ENCODE data around the gene ZNF442. TPM values are rescaled to one million over a fixed set of nuclear protein-coding genes. Genes with fewer than 3 reads are reported as not detected.
A peak's percentile ranks its signal among the peaks of the same experiment; 100 is the strongest.
"Not testable (repeated sequence)": the region's sequence is repeated elsewhere in the genome, so short reads cannot be mapped to it uniquely, and the experiment has no call there.

The ZNF442 gene
- 4.2 and 8.8 TPM in 2 replicates for total RNA-seq

- peak; percentile 91 for DNase-seq (ENCODE audit: low read depth)
These were observed at the start of gene ZNF442 for GRCh38 chr19:12365236-12366162. ZNF442 (minus strand) TSS chr19:12365683; CDS start chr19:12363631, 2,052 bp downstream.

- no peak for DNase-seq (ENCODE audit: low read depth)
These were observed 46.4 kb upstream of the ZNF442 start for GRCh38 chr19:12411893-12412292.

DNA sequence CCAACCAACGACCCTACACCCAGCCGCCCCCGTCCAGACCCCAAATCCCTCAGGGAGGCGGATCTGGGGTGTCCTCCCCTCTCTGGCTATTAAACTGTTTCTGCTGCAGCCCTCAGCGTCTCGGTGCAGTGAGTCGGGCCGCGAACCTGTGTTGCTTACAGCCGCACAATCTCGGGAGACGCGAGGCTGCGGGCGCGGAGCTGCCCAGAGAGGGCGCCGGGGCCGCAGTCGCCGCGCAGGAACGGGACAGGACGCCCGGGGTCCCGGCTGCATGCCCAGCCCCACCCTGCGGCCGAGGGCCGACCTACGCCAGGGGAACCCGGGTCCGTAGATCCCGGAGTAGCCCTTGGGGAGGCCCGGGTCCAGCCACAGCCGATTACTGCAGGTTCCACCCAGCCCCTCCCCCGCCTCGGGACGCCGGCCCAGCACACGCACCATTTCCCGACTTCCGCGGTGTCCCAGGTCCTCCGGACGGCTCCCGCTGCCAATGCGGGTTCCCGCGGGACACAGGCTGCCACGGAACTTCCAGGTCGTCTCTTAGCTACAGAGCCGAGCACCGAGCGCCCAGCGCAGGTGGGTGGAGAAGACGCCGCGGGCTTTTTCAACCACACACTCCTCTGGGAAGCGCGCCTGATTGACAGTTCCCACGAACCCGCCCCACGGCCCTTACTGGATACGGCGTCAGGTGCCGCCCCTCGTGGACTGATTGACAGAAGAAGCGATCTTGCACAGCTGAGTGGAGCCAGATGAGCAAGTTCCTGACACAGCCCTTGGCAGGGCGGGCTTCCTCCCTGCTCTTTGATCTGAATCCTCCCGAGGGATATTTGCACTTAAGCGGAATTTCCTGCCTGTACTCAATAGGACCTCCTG lies 35.4 kb upstream of the ZNF442 start, which contains the start of gene ZNF799:
Gene ZNF799 (minus strand): TSS at position 639 of the 870 bp plus-strand sequence. CDS start 201 bp downstream, at position 438.
- DNase-seq (ENCODE audit: low read depth): peak; percentile 96

DNA sequence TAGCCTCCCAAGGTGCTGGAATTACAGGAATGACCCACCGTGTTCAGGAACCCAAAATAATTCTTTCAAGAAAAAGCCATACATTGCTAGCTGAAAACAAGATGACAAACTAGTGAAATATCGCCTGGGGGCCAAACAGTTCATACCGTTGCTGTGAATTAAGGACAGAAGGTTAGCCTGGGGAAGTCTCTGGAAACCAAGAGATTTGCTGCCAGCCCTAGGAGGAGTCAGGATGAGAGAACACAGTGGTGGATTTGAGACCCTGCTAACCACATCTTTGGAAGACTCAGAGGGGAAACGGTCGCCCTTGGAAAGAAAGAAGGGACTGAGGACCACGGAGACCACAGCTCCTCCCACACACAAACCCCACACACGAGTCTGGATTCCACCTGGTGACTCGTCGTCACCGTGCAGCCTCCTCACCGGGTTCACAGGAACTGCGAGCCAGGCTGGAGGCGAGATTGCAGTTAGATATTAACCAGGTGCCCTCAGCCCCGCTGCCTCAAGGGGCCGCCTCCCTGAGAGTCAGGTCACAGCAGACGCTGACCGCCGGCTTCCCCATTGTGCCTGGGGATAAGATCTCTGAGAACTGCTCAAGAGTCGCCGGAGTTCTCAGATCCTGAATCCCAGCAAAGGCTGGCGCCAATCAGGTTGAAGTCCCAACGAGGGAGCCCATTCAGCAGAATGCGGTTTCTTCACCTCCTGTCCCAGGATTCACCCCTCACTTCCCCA lies 34.6 kb upstream of the ZNF442 start:
- DNase-seq (ENCODE audit: low read depth): peak; percentile 72

DNA sequence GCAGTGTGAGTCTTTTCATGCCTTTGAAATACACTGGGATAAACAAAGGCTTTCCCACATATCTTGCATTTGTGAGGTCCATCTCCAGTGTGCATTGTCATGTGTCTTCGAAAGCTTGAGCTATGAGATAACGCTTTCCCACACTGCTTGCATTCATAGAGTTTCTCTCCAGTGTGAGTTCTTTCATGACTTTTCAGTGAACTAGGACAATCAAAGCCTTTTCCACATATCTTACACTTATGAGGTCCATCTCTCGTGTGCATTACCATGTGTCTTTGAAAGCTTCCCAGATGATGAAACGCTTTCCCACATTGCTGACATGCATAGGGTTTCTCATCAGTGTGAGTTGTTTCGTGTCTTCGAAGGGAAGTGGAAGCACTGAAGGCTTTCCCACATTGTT lies 25.7 kb upstream of the ZNF442 start:
- DNase-seq (ENCODE audit: low read depth): not testable (repeated sequence)

- DNase-seq (ENCODE audit: low read depth): not testable (repeated sequence)
These were observed 20.9 kb upstream of the ZNF442 start for GRCh38 chr19:12386365-12386764.

GRCh38 chr19:12380444-12380737 lies 14.9 kb upstream of the ZNF442 start:
- DNase-seq (ENCODE audit: low read depth): no peak

- no peak for DNase-seq (ENCODE audit: low read depth)
These were observed 14.4 kb upstream of the ZNF442 start for GRCh38 chr19:12379732-12380443.

GRCh38 chr19:12374026-12374425 lies 8.5 kb upstream of the ZNF442 start:
- no peak for DNase-seq (ENCODE audit: low read depth)

DNA sequence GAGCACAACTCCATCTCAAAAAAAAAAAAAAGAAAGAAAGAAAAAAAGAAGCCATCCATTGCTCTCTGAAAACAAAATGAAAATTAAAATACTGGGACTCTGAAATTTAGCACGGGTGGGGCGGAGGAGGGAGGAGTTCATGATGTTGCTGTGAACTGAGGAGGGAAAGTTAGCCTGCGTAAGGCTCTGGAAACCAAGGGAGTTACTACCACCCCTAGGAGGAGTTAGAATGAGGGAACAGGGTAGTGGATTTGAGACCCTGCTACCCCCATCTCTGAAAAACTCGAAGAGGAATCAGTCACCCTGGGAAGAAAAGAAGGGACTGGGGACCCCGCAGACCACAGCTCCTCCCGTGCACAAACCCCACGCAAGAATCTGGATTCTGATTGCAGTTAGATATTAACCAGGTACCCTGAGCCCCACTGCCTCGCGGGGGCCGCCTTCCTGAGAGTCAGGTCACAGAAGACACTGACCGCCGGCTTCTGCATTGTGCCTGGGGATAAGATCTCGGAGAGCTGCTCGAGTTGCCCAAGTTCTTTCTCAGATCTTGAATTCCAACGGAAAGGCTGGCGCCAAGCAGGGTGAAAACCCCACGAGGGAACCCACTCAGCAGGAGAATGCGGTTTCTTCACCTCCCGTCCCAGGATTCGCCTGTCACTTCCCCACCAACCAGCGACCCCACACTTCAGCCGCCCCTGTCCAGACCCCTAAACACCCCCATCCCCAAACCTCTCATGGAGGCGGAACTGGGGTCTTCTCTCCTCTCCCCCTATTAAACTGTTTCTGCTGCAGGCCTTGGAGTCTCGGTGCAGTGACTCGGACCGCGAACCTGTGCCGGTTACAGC lies 870 bp downstream of the ZNF442 start:
- peak; percentile 8 for DNase-seq (ENCODE audit: low read depth)

DNA sequence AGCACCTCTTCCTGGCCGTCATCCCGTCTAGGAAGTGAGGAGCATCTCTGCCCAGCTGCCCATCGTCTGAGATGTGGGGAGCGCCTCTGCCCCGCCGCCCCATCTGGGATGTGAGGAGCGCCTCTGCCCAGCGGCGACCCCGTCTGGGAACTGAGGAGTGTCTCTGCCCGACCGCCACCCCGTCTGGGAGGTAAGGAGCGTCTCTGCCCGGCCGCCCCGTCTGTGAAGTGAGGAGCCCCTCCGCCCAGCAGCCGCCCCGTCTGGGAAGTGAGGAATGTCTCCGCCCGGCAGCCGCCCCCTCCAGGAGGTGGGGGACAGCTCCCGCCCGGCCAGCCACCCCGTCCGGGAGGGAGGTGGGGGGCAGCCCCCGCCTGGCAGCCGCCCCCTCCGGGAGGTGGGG lies 3.2 kb downstream of the ZNF442 start:
- not testable (repeated sequence) for DNase-seq (ENCODE audit: low read depth)

DNA sequence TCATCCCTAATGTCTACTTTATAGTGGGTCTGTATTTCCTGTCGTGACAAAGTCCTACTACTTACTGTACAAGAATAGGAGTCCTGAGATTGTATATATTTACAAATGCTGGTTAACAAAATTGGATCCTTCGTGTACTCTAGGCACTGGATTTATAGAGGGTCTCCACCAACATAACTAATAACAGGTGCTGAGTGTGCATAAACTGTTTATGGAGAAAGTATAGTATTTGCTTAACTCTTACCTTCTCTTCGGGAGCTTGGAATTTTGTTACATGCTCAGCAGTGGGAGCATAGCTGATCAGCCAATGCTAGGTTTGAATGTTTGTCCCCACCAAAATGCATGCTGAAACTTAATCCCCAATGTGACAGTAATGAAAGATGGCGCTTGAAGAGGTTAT lies 12.1 kb downstream of the ZNF442 start:
- no peak for DNase-seq (ENCODE audit: low read depth)

GRCh38 chr19:12350890-12351197 lies 14.6 kb downstream of the ZNF442 start:
- DNase-seq (ENCODE audit: low read depth): no peak

GRCh38 chr19:12350185-12350889 lies 15.1 kb downstream of the ZNF442 start:
- DNase-seq (ENCODE audit: low read depth): no peak

DNA sequence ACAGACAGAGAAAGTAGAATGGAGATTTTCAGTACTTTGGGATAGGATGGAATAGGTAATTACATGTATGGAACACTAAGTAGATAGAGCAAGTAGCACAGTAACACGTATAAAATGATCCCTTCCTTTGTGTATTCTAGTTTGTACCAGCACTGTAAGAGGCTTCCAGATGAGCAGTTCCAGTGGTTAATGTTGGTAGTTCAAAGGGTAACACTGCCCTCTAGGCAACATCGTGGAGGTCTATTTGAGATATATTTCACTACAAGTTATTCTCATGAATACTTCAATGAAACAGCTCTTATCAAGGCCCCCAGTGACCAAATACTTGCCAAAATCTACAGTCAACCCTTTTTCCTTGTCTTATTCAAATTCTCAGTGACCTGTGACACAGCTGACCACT lies 18.6 kb downstream of the ZNF442 start:
- DNase-seq (ENCODE audit: low read depth): no peak

- DNase-seq (ENCODE audit: low read depth): no peak
These were observed 20.3 kb downstream of the ZNF442 start for GRCh38 chr19:12345197-12345596.

DNA sequence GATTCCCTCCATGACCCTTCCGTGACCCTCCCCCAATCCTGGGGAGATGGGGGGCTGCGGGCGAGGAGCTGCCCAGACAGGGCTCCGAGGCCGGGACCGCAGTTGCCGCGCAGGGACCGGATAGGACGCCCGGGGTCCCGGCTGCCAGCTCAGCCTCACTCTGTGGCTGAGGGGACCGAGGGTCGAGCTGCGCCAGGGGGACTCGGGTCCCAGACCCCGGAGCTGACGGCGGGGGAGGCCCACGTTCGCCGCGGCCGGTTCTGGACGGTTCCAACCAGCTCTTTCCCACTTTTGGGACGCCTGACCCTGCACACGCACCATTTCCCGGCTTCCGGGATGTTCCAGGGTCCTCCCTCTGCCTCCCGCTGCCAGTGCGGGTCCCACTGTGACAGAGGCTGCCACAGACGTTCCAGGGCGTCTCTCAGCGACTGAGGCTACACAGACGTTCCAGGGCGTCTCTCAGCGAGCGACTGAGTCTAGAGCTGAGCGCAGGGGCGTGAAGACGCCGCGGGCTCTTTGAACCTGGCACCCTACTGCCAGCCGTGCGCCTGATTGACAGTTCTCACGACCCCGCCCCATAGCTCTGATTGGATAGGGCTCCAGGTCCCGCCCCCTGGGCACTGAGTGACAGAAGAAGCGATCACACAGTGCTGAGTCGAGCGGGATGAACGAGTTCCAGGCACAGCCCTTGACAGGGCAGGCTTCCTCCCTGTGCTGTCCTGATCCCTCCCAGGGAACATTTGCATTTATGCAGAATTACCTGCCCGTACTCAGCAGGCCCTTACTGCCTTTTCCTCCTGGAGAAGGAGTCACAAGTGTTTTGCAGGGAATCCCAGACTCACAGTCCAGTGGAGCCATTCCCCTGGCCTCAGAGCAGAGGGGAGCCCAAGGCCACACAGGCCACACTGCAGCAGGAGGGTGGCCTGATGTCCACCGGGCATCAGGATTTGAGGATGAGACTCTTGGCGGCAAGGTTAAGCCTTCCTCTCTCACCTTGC lies 32.0 kb downstream of the ZNF442 start, which contains the start of gene ZNF563:
Gene ZNF563 (minus strand): TSS at position 472 of the 998 bp plus-strand sequence. CDS start 151 bp downstream, at position 321.
- peak; percentile 86 for DNase-seq (ENCODE audit: low read depth)

DNA sequence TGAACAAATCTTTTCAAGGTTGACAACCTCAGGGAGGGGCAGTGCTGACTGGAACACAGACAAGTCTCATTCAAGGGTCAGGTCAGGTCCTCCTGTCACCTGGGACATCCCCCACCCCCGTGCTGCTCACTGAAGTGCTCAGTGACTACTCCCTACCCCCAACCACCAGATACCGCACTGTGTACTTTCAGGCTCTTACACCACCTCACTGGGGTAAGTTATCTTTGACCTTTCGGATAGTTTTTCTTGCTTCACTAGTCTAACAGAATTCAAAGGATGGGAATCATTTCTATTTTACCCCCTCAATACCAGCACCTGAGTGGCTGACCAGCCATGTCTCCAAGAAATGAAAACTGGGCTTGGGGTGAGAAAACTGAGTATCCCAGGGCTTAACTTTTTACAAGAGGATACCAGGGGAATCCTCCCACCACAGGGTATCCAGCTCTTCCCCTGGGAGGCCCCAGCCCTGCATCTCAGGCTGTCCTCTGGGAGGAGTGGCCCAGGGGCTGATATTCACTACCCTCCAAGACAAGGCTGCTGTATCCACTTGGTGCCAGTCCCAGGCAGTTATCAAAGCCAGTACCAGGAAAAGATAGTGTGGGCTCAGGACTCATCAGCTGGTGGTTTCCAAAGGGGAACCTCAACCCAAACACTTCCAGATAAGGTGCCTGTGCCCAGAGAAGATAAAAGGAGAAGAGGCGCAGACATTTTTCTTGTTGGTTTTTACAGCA lies 34.1 kb downstream of the ZNF442 start:
- DNase-seq (ENCODE audit: low read depth): peak; percentile 78

Data from renal cortical epithelial cell (primary cell).